OCI-LY7 (cell line): ENCODE results near the gene GBGT1. TPM values are rescaled to one million over a fixed set of nuclear protein-coding genes. Genes with fewer than 3 reads are reported as not detected.
"Not testable (repeated sequence)": the region's sequence is repeated elsewhere in the genome, so short reads cannot be mapped to it uniquely, and the experiment has no call there.

ENCODE experiments used
- BruUV-seq: library from RNA; stranded (reverse); fragments of 400-500 nt; replicated peaks from 2 replicates; lab custom pipeline; 2021; lab: Mats Ljungman, UMichigan
- CTCF ChIA-PET: fragments of 300-600 bp; sonication (Branson Sonifier 250); formaldehyde crosslinking; loops from one replicate; lab custom pipeline; 2022; ENCODE audit warnings: antibody characterized with exemption; ENCODE audit not compliant: unreplicated experiment; lab: Charles Lee
- POLR2A ChIA-PET: fragments of 300-600 bp; sonication (Branson Sonifier 250); formaldehyde crosslinking; loops from one replicate; lab custom pipeline; 2022; ENCODE audit warnings: antibody characterized with exemption; lab: Charles Lee
- DNase-seq: peaks from one replicate; pipeline ENCODE4 v3.0.0-alpha.2; 2015; ENCODE audit warnings: low spot score
- H2AFZ ChIP-seq: fragments of 200-600 bp; sonication (generic), shearing (Covaris generic); 2 replicates; pipeline ENCODE4 v1.6.1; 2014; ENCODE audit warnings: mild to moderate bottlenecking, antibody characterized with exemption, low read length, moderate library complexity
- H3K27ac ChIP-seq: fragments of 200-600 bp; sonication (generic); 2 replicates; pipeline ENCODE4 v1.5.1; 2014; ENCODE audit warnings: mixed run types, low read depth, mild to moderate bottlenecking, moderate library complexity, low read length, inconsistent platforms; ENCODE audit not compliant: poor library complexity, severe bottlenecking
- H3K36me3 ChIP-seq: fragments of 200-600 bp; sonication (generic); 2 replicates; pipeline ENCODE4 v1.6.1; 2014; ENCODE audit warnings: mild to moderate bottlenecking, antibody characterized with exemption, low read length, moderate library complexity, mixed read lengths; ENCODE audit not compliant: insufficient read depth
- H3K4me1 ChIP-seq: fragments of 200-600 bp; sonication (generic); 2 replicates; pipeline ENCODE4 v1.5.1; 2014; ENCODE audit warnings: mild to moderate bottlenecking, low read length; ENCODE audit not compliant: insufficient read depth, poor library complexity, severe bottlenecking
- H3K4me2 ChIP-seq: fragments of 200-600 bp; sonication (generic); 2 replicates; pipeline ENCODE4 v1.6.1; 2014; ENCODE audit warnings: mild to moderate bottlenecking, low read length
- H3K4me3 ChIP-seq: fragments of 200-600 bp; sonication (generic); 2 replicates; pipeline ENCODE4 v1.5.1; 2014; ENCODE audit warnings: mild to moderate bottlenecking, low read depth, low read length; ENCODE audit not compliant: poor library complexity, severe bottlenecking
- H3K79me2 ChIP-seq: fragments of 200-600 bp; sonication (generic); 2 replicates; pipeline ENCODE4 v1.6.1; 2016; ENCODE audit warnings: low read depth, mild to moderate bottlenecking, low read length, moderate library complexity, mixed read lengths; ENCODE audit not compliant: insufficient read depth
- H3K9me2 ChIP-seq: fragments of 200-600 bp; sonication (generic); 2 replicates; pipeline ENCODE4 v1.6.1; 2016; ENCODE audit warnings: mild to moderate bottlenecking, low read length, mixed read lengths; ENCODE audit not compliant: insufficient read depth
- H3K9me3 ChIP-seq: fragments of 200-600 bp; sonication (generic); 2 replicates; pipeline ENCODE4 v1.6.1; 2014; ENCODE audit warnings: mild to moderate bottlenecking, mixed run types, low read length, mixed read lengths
- H4K20me1 ChIP-seq: fragments of 200-600 bp; sonication (generic); 2 replicates; pipeline ENCODE4 v1.6.1; 2014; ENCODE audit warnings: mild to moderate bottlenecking, antibody characterized with exemption, low read length, moderate library complexity, mixed read lengths; ENCODE audit not compliant: insufficient read depth
- CTCF ChIP-seq: fragments of 200-600 bp; sonication (generic); conservative IDR thresholded peaks from 2 replicates; pipeline ENCODE4 v1.5.1; 2014; ENCODE audit warnings: mild to moderate bottlenecking, antibody characterized with exemption, low read length, moderate library complexity, mixed read lengths
- EZH2phosphoT487 ChIP-seq: fragments of 200-600 bp; sonication (generic); IDR thresholded peaks from 2 replicates; pipeline ENCODE4 v1.6.1; 2018; ENCODE audit warnings: low read depth, borderline replicate concordance, mild to moderate bottlenecking, mixed run types, antibody characterized with exemption, low read length, moderate library complexity, mixed read lengths
- intact Hi-C: fragments of 100-400 bp; cut with micrococcal nuclease; formaldehyde crosslinking; loops from one replicate; pipeline ENCODE4 v1.10.0; 2022; ENCODE audit not compliant: unreplicated experiment
- total RNA-seq, 2 experiments: library from RNA; depleted of rRNA in 1 of 2; stranded (reverse); fragments of >200 nt in 1 of 2; shearing (Covaris generic) in 1 of 2; gene quantifications; 2 replicates each; pipeline ENCODE4 v1.2.3, GENCODE V29; 2014 to 2022

GBGT1 gene
- total RNA-seq, 2 experiments from 2014 or later = 2.1 to 5.9 TPM

DNA sequence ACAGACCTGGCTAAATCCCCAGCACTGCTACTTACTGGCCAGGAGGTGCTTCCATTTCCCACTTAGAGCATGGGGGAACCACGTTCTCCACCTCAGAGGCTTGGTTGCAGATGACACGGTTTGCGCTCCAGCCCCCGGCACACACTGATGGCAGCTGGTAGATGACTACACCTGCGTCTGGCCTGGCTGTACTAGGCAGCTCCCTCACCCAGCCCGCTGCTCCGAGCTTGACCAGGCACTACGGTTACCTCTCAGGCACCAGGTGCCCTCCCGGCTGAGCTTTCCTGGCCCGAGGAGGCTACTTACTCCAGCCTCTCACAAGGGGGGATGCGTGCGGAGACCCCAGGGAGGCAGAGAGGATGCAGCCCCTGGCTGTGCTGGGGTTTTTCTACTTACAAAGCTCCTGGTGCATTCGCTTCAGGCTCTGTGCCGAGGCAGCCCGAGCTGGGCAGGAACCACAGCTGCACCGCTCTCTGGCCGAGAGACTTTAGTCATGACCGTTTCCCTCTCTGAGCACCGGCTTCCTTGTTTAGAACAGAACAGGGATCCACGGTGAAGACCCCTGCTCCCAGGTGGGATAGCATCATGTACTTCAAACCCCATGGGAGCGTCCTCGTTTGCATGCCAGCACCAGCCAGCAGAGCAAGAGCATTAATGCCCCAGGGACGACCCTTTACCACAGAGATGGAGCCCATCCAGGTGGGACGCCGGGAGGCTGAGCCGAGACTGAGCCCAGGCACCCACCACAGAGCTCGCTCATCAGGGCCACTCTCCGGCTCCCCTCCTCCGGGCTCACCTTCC, 7.6 kb upstream of the GBGT1 start:
- H3K4me1 ChIP-seq = peaks cover 22% of the 10 kb centered on the region
- peak overlapping the region; percentile 13; the same call in 1 of the 2 replicates for H2AFZ ChIP-seq
- peak; percentile 82 for DNase-seq
- no peaks in the 10 kb centered on the region for H3K9me2 ChIP-seq
- POLR2A ChIA-PET = no interaction called here
- no TSS peak for BruUV-seq
- no peaks in the 10 kb centered on the region for H3K36me3 ChIP-seq
- H3K79me2 ChIP-seq = no peaks in the 10 kb centered on the region
- TF ChIP-seq CTCF (no peak), EZH2phosphoT487 (no peak)
- H3K4me2 ChIP-seq = peak overlapping the region; percentile 72
- CTCF ChIA-PET = no interaction called here
- H3K27ac ChIP-seq = peak overlapping the region; percentile 46
- intact Hi-C loops = no loop called here
- no peaks in the 10 kb centered on the region for H3K9me3 ChIP-seq
- no peaks in the 10 kb centered on the region for H4K20me1 ChIP-seq
- H3K4me3 ChIP-seq = peak overlapping the region; percentile 48

GRCh38 chr9:133170716-133171115, 7.0 kb upstream of the GBGT1 start:
- intact Hi-C loops = no loop called here
- peak overlapping the region; percentile 46 for H3K27ac ChIP-seq
- H3K36me3 ChIP-seq = no peaks in the 10 kb centered on the region
- H3K4me1 ChIP-seq = peaks cover 22% of the 10 kb centered on the region
- peak overlapping the region; percentile 48 for H3K4me3 ChIP-seq
- peak overlapping the region; percentile 72 for H3K4me2 ChIP-seq
- POLR2A ChIA-PET = no interaction called here
- CTCF ChIA-PET = no interaction called here
- no peak for TF ChIP-seq CTCF
- TF ChIP-seq EZH2phosphoT487 = no peak
- BruUV-seq = no TSS peak
- no peaks in the 10 kb centered on the region for H3K9me3 ChIP-seq
- no peak for DNase-seq
- H2AFZ ChIP-seq = peak overlapping the region; percentile 13; the same call in 1 of the 2 replicates
- H3K79me2 ChIP-seq = no peaks in the 10 kb centered on the region
- H4K20me1 ChIP-seq = no peaks in the 10 kb centered on the region
- no peaks in the 10 kb centered on the region for H3K9me2 ChIP-seq

DNA sequence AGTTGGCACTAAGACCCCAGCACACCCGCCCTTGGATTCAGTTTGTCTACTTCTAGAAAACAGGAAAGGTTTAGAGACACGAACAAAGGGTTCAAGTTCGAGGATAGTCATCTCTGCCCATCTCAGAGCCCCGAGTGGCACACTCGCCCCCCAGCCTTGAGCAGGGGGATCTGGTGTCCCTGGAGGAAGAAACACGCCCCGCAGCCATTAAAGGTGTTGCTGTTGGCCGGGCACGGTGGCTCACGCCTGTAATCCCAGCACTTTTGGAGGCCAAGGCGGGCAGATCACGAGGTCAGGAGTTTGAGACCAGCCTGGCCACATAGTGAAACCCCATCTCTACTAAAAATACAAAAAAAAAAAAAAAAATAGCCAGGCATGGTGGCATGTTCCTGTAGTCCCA, 6.0 kb upstream of the GBGT1 start:
- H3K4me3 ChIP-seq, H3K4me2 ChIP-seq, CTCF ChIA-PET, H4K20me1 ChIP-seq, H3K9me2 ChIP-seq, H2AFZ ChIP-seq, H3K36me3 ChIP-seq, H3K79me2 ChIP-seq, H3K9me3 ChIP-seq, intact Hi-C loops, H3K27ac ChIP-seq, BruUV-seq, POLR2A ChIA-PET, DNase-seq: not testable (repeated sequence)
- peaks cover 22% of the 10 kb centered on the region for H3K4me1 ChIP-seq
